AG09319 (cell line): ENCODE measurements around the gene MADD.

Experiments used
- DNase-seq: peaks from one replicate; pipeline ENCODE4 v3.0.0-alpha.2; 2010; ENCODE audit warnings: low read depth; ENCODE audit errors: extremely low read depth
- TF ChIP-seq, protein P1 (sequence below): IDR thresholded peaks from 2 replicates; pipeline ENCODE4 v1.5.1; 2011; ENCODE audit warnings: low read depth, mild to moderate bottlenecking, inconsistent platforms, low read length, moderate library complexity

Gene MADD

DNA sequence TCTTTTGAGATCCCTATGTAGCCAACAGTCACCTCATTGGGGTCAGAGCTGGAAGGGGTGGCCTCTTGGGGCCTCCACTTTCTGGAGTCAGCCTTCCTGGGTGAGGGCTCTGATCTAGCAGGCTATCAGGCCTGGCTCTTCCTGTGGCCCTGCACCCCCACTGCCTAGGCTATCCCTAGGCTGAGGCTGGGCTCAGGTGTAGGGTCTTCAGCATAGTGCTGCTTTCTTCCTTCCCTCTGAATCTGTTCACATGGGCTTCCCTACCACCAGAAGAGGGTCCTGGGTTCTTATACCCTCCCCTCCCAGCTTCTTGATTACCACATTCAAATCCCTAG is 108.9 kb downstream of the MADD start:
- DNase-seq, result no peak
- TF ChIP-seq, protein P1, sequence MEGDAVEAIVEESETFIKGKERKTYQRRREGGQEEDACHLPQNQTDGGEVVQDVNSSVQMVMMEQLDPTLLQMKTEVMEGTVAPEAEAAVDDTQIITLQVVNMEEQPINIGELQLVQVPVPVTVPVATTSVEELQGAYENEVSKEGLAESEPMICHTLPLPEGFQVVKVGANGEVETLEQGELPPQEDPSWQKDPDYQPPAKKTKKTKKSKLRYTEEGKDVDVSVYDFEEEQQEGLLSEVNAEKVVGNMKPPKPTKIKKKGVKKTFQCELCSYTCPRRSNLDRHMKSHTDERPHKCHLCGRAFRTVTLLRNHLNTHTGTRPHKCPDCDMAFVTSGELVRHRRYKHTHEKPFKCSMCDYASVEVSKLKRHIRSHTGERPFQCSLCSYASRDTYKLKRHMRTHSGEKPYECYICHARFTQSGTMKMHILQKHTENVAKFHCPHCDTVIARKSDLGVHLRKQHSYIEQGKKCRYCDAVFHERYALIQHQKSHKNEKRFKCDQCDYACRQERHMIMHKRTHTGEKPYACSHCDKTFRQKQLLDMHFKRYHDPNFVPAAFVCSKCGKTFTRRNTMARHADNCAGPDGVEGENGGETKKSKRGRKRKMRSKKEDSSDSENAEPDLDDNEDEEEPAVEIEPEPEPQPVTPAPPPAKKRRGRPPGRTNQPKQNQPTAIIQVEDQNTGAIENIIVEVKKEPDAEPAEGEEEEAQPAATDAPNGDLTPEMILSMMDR, result no peak

DNA sequence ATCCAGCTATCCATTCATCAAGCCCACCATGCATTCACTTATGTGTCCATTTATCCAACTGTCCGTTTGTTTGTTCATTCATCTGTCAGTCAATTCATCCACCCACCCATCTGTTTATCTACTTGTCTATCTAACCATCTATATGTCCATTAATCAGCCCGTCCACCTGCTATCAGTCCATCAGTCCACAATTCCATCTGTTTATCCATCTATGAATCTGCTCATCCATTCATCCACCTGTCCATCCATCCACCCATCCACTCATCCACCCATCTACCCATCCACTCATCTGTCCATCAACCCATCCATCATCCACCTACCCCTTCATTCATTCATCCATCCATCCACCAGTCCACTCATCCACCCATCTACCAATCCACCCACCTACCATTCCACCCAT is 109.4 kb downstream of the MADD start:
- no peak for DNase-seq

More for the DNA sequence above, 109.4 kb downstream of the MADD start:
- TF ChIP-seq, protein P1, result no peak
